Endothelial cell of umbilical vein (primary cell): Measurements from ENCODE around the gene P2RX4.

Experiments used
- MAX ChIP-seq: IDR thresholded peaks from 2 replicates; pipeline ENCODE4 v1.6.1; 2011; ENCODE audit not compliant: insufficient read depth, insufficient read length
- POLR2AphosphoS5 ChIP-seq: IDR thresholded peaks from 2 replicates; pipeline ENCODE4 v1.6.1; 2012; ENCODE audit warnings: low read depth, mild to moderate bottlenecking, control low read depth, low read length, moderate library complexity; ENCODE audit not compliant: insufficient read depth
- TF ChIP-seq, protein P1 (sequence below), 2 donors: IDR thresholded peaks; 1 replicate in 1 of 2; 2 replicates in 1 of 2; pipeline ENCODE4 v1.5.1; 2011; ENCODE audit warnings: low read length in 2 of 2, mild to moderate bottlenecking in 2 of 2, moderate library complexity in 2 of 2, control low read depth in 1 of 2, inconsistent platforms in 1 of 2, low read depth in 1 of 2; ENCODE audit not compliant: insufficient read depth in 1 of 2; ENCODE audit errors: extremely low read depth in 1 of 2

GRCh38 chr12:121170151-121170550 is 39.8 kb upstream of the P2RX4 start:
- TF ChIP-seq, protein P1, sequence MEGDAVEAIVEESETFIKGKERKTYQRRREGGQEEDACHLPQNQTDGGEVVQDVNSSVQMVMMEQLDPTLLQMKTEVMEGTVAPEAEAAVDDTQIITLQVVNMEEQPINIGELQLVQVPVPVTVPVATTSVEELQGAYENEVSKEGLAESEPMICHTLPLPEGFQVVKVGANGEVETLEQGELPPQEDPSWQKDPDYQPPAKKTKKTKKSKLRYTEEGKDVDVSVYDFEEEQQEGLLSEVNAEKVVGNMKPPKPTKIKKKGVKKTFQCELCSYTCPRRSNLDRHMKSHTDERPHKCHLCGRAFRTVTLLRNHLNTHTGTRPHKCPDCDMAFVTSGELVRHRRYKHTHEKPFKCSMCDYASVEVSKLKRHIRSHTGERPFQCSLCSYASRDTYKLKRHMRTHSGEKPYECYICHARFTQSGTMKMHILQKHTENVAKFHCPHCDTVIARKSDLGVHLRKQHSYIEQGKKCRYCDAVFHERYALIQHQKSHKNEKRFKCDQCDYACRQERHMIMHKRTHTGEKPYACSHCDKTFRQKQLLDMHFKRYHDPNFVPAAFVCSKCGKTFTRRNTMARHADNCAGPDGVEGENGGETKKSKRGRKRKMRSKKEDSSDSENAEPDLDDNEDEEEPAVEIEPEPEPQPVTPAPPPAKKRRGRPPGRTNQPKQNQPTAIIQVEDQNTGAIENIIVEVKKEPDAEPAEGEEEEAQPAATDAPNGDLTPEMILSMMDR (IDR thresholded peaks at IDR 0.05; ENCODE audit: extremely low read depth in 1 of 2, insufficient read depth in 1 of 2, low read depth in 1 of 2, low read length in 2 of 2) = no peak
- TF ChIP-seq POLR2AphosphoS5 = no peak
- TF ChIP-seq MAX = no peak
